Activated CD8-positive, alpha-beta memory T cell treated with anti-CD3 and anti-CD28 coated beads, Interleukin-2, amount 10 ng/mL, durations not matched to agents 7 days and 5 days (primary cell): ENCODE data around the gene IGFALS. TPM values are rescaled to one million over a fixed set of nuclear protein-coding genes. Genes with fewer than 3 reads are reported as not detected.
"Not testable (repeated sequence)": the region's sequence is repeated elsewhere in the genome, so short reads cannot be mapped to it uniquely, and the experiment has no call there.

Experiments
- ATAC-seq: fragments of 150-1000 bp; cut with Tn5 transposase; one replicate; pipeline ENCODE4 v1.10.0; 2021; ENCODE audit warnings: moderate library complexity
- CTCF ChIA-PET: fragments of 350-600 bp; sonication (Branson Sonifier 250); formaldehyde crosslinking; loops from one replicate; lab custom pipeline; 2021; ENCODE audit warnings: antibody characterized with exemption; lab: Charles Lee
- DNase-seq: peaks from one replicate; pipeline ENCODE4 v3.0.0-alpha.2; 2020
- H3K27ac Mint-ChIP-seq: one replicate; pipeline ENCODE4 v1.8.0; 2021; ENCODE audit warnings: mild to moderate bottlenecking, mixed read lengths
- H3K27me3 Mint-ChIP-seq: one replicate; pipeline ENCODE4 v1.8.0; 2021; ENCODE audit warnings: mixed read lengths
- H3K36me3 Mint-ChIP-seq: one replicate; pipeline ENCODE4 v1.8.0; 2021; ENCODE audit warnings: mild to moderate bottlenecking, mixed read lengths
- H3K4me1 Mint-ChIP-seq: one replicate; pipeline ENCODE4 v1.8.0; 2021; ENCODE audit warnings: mixed read lengths
- H3K4me3 Mint-ChIP-seq: one replicate; pipeline ENCODE4 v1.8.0; 2021; ENCODE audit warnings: mild to moderate bottlenecking, moderate library complexity, mixed read lengths
- H3K9me3 Mint-ChIP-seq: one replicate; pipeline ENCODE4 v1.8.0; 2022; ENCODE audit warnings: low read depth, mixed read lengths
- total RNA-seq, 2 experiments: library from RNA; stranded (reverse); gene quantifications; one replicate each; pipeline ENCODE4 v1.2.3, GENCODE V29; 2021

Gene IGFALS
- total RNA-seq, 2 experiments from 2014 or later: not detected

DNA sequence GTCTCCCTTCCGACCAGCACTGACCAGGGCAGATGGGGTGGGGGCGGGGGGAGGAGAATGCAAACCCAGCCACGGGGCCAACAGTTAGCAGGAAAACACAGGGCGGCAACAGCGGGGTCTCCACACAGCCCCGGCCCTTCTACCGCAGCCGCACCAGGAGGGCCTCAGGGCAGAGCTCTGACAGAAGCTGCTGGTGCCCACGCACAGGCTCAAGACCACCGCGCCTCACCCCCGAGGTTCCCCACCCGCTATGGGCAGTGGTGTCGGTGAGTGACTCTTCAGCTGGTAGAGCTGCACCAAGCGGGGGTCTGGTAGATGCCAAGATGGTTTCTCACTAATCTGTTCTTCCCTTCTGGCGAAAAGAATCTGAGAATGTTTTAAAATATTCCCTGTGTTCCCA is 17.0 kb upstream of the IGFALS start:
- CTCF ChIA-PET: no interaction called here
- H3K4me3 Mint-ChIP-seq: no peak overlapping the region
- H3K27ac Mint-ChIP-seq: no peak overlapping the region
- peaks cover 20% of the 10 kb centered on the region for H3K36me3 Mint-ChIP-seq
- DNase-seq (no peak), ATAC-seq (no peak)
- no peaks in the 10 kb centered on the region for H3K4me1 Mint-ChIP-seq
- peaks cover 3% of the 10 kb centered on the region for H3K9me3 Mint-ChIP-seq
- H3K27me3 Mint-ChIP-seq: no peaks in the 10 kb centered on the region

DNA sequence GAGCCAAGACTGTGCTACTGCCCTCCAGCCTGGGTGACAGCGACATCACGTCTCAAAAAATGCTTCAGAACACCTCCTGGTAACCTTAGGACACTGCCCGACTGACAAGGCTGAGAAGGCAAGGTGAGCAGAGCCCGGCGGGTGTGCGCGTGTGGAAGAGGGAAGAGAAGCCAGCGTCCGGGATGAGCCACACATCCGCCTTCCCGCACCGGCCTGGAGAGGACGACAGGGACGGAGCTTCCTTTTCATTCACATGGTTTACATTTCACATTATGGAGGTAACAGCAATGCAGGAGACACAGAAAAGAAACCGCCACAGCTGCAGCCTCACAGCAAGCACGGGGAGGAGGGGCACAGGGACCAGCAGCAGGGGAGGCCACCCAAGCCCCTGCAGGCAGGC is 16.6 kb upstream of the IGFALS start:
- H3K27ac Mint-ChIP-seq: no peak overlapping the region
- DNase-seq (no peak), ATAC-seq (no peak)
- no peaks in the 10 kb centered on the region for H3K27me3 Mint-ChIP-seq
- H3K4me3 Mint-ChIP-seq: no peak overlapping the region
- H3K9me3 Mint-ChIP-seq: peaks cover 3% of the 10 kb centered on the region
- peaks cover 19% of the 10 kb centered on the region for H3K36me3 Mint-ChIP-seq
- CTCF ChIA-PET: no interaction called here
- no peaks in the 10 kb centered on the region for H3K4me1 Mint-ChIP-seq

DNA sequence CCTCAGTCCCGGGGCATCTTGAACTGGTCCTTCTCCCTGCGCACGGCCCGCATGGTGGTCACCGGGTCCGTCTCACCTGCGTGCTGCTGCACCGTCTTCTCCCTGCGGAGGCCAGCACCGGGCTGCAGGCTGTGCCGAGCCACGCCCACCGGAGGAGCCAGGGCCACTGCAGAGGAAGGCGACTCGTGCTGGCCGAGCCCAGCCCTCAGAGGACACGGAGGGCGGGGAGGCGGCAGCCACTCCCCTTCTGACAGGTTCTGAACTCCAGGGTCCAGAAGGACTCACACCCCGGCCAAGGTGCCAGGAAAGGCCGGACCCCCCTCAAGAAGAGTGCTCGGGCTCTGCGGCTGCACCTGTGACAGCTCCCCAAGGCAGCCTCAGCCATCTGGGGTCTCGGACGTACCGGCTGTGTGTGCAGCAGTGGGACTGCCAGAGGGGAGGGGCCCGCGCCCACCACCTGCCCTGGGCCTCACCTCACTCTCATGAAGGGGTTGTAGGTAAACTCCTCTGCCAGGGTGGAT is 15.8 kb upstream of the IGFALS start:
- H3K4me1 Mint-ChIP-seq: no peaks in the 10 kb centered on the region
- ATAC-seq: no peak
- no peaks in the 10 kb centered on the region for H3K27me3 Mint-ChIP-seq
- no peak overlapping the region for H3K4me3 Mint-ChIP-seq
- peaks cover 19% of the 10 kb centered on the region for H3K36me3 Mint-ChIP-seq
- CTCF ChIA-PET: no interaction called here
- peaks cover 3% of the 10 kb centered on the region for H3K9me3 Mint-ChIP-seq
- no peak for DNase-seq
- no peak overlapping the region for H3K27ac Mint-ChIP-seq

DNA sequence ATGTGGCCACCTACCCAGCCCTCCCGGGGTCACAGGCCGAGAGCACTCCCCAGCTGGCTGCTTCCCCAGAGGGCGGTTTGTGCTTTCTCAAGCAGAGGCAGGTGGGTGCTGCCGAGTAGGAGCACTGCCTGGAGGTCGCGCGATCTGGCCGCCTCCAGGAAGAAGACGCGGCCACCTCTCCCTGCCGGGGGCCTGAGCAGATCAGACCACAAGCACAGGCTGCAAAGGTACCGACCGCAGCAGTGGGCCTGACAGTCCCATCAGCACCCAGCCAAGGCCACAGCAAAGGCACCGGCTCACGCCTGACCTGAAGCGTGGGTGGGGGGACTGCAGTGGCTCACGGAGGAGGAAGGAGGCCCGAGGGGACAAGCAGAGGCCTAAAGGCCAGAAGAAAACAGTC is 15.2 kb upstream of the IGFALS start:
- Mint-ChIP-seq H3K4me1 (no peaks in the 10 kb centered on the region), H3K9me3 (peaks cover 3% of the 10 kb centered on the region), H3K36me3 (peaks cover 20% of the 10 kb centered on the region), H3K27ac (no peak overlapping the region), H3K4me3 (no peak overlapping the region), H3K27me3 (no peaks in the 10 kb centered on the region)
- CTCF ChIA-PET: no interaction called here
- ATAC-seq: no peak
- DNase-seq: no peak

DNA sequence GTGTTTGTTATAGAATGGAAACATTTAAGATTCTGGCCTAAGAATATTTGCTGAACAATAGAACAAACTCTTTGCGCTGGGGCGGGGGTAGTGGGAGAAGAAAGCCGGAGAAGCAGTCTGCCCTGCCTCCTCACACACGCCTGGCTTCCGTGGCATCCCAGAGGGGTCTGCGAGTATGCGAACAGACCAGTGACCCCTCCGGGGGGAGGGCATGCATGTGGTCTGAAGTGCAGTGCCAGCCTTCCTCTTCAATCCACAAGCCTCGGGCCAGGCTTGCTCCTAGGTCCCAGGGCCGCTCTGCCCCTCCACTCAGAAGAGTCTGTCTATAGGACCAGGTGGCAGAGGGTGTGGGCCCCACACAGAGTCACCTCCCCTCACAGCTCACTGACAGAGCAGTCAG is 14.1 kb upstream of the IGFALS start:
- H3K9me3 Mint-ChIP-seq: peaks cover 3% of the 10 kb centered on the region
- H3K4me1 Mint-ChIP-seq: no peaks in the 10 kb centered on the region
- no peaks in the 10 kb centered on the region for H3K27me3 Mint-ChIP-seq
- ATAC-seq: no peak
- H3K27ac Mint-ChIP-seq: no peak overlapping the region
- CTCF ChIA-PET: no interaction called here
- H3K4me3 Mint-ChIP-seq: no peak overlapping the region
- DNase-seq: no peak
- H3K36me3 Mint-ChIP-seq: peaks cover 20% of the 10 kb centered on the region

DNA sequence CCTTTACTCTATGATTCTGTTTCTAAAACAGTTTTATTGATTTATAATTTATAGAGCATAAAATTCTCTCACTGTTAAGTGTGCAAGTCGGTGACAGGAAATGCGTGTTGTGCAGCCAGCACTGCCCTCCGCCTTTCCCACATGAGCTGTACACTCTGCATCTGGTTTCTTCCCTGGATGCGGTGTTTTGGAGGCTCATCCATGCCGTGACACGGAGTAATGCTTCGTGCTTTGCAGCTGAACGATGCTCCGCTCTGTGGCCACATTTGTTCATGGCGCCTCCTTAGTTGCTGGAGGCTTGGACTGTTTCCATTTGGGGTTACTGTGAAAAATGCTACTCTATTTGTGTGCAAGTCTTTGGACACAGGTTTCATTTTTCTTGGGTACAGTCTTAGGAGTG is 7.2 kb upstream of the IGFALS start:
- CTCF ChIA-PET: no interaction called here
- Mint-ChIP-seq H3K4me1 (no peaks in the 10 kb centered on the region), H3K9me3 (peaks cover 13% of the 10 kb centered on the region), H3K27ac (no peak overlapping the region), H3K4me3 (no peak overlapping the region), H3K36me3 (peaks cover 12% of the 10 kb centered on the region), H3K27me3 (no peaks in the 10 kb centered on the region)
- ATAC-seq (no peak), DNase-seq (no peak)

DNA sequence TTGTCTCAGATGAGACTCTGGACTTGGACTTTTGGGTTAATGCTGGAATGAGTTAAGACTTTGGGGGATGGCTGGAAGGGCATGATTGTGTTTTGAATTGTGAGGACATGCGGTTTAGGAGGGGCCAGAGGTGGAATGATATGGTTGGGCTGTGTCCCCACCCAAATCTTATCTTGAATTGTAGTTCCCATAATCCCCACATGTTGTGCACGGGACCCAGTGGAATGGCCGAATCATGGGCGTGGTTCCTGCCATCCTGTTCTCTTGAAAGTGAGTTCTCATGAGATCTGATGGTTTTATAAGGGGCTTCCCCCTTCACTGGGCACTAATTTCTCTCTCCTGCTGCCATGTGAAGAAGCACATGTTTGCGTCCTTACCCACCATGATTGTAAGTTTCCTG is 5.8 kb upstream of the IGFALS start:
- H3K4me3 Mint-ChIP-seq, H3K27ac Mint-ChIP-seq, CTCF ChIA-PET: not testable (repeated sequence)

DNA sequence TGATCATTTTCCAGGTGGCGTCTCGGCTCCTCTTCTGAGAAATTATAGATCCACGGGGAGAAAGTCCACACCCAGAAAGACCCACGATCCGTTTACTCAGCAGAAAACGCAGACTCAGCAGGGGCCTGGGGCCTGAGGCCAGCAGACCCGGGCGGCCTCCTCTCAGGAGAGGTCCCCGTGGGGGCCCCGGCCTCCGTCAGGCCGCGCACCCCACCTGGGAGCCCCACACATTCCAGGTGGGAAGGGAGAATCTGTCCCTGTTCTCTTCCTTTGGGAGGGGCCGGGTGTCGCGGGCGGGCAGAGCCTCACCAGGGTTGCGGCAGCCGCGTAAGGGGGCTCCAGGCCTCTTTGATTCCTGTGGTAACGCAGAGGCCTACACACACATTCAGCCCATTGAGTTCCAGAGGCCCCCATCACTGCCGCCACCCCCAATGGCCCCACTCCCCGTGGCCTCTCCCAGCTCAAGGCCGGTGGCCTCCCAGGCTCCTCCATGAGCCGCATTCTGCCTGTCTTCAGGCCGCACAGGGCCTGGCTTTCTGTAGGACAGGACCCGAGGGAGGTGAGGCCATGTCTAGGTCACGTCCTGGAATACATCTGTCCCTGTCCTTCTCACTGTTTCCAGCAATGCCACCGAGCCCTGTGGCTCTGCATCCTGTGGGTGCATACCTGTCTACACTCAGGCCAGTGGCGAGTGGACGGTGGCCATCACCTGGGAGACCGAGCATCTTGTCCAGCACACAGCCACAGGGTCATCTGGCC is 1.6 kb upstream of the IGFALS start:
- CTCF ChIA-PET: no interaction called here
- no peak overlapping the region for H3K4me3 Mint-ChIP-seq
- ATAC-seq: no peak
- H3K27ac Mint-ChIP-seq: no peak overlapping the region
- H3K9me3 Mint-ChIP-seq: peaks cover 8% of the 10 kb centered on the region
- DNase-seq: no peak
- peaks cover 4% of the 10 kb centered on the region for H3K36me3 Mint-ChIP-seq
- H3K4me1 Mint-ChIP-seq: no peaks in the 10 kb centered on the region
- H3K27me3 Mint-ChIP-seq: no peaks in the 10 kb centered on the region

More for the DNA sequence above, 5.8 kb upstream of the IGFALS start:
- H3K27me3 Mint-ChIP-seq, H3K36me3 Mint-ChIP-seq, DNase-seq, H3K4me1 Mint-ChIP-seq, ATAC-seq: not testable (repeated sequence)
- H3K9me3 Mint-ChIP-seq: peaks cover 13% of the 10 kb centered on the region

DNA sequence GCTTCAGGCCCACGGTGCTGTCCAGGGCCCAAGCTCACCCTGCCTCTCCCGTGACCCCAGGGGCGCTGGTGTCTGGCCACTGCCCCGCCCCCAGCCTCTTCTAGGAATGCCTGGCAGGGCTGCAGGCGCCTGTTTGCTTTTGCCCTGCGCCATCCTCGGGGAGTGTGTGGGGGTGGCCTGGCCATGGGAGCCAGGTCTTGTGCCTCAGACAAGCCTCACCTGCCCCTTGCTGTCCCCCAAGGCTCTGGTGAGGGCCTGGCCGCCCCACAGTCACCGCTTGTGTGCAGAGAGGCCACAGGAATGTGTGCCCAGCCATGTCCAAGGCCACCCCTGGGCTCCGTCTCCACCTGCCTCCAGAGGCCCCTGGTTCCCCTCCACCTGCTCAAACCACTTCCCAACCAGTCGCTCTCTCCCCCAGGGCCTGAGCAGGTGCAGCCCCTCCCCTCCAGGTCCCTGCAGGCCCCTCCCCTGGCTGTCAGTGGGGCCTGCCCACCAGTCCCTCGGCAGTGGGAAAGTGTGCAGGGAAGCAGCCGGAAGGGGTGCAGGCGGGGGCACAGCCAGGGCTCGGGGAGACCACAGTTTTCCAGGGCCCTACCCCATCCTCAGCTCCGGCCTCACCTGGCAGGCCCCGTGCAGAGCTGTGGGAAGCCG is 841 bp upstream of the IGFALS start:
- H3K27me3 Mint-ChIP-seq: no peaks in the 10 kb centered on the region
- CTCF ChIA-PET: no interaction called here
- H3K36me3 Mint-ChIP-seq: peaks cover 2% of the 10 kb centered on the region
- ATAC-seq (no peak), DNase-seq (no peak)
- H3K9me3 Mint-ChIP-seq: peaks cover 6% of the 10 kb centered on the region
- H3K27ac Mint-ChIP-seq: no peak overlapping the region
- no peaks in the 10 kb centered on the region for H3K4me1 Mint-ChIP-seq
- H3K4me3 Mint-ChIP-seq: no peak overlapping the region

DNA sequence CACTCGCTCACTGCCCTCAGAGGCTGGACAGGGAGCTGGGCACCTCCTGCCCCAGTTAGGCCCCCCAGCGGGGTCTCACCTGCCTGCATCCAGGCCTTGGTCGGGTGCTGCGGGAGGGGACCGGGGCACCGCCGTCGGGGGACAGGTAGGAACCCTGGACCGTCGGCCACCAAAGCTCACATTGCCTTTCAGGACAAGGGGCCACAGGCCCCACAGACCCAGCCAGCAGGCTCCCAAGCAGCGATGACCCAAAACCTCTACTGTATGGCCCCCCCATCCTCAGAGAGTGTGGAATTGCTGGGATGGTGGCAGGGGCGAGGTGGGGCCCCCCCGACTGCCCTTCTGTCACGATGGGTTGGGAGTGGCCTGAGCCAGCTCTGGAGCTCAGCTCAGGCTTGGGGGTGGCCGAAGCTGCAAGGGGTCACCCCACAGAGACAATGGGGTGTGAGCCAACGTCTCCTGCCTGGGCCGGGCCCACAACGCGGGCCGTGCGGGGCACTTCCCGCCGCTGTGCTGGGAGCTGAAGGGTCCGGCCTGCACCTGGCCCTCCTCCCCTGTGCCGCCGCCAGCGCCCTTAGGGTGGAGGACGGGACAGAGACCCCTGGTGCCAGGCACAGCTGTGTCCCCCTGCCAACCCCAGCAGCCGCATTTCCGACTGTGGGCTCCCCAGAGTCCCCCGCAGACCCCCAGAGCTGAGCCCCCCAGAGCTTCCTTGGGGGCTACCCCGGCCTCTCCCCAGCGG is 498 bp downstream of the IGFALS start:
- CTCF ChIA-PET: no interaction called here
- Mint-ChIP-seq H3K27me3 (no peaks in the 10 kb centered on the region), H3K4me1 (no peaks in the 10 kb centered on the region), H3K4me3 (no peak overlapping the region), H3K9me3 (peaks cover 3% of the 10 kb centered on the region), H3K36me3 (peaks cover 2% of the 10 kb centered on the region), H3K27ac (no peak overlapping the region)
- DNase-seq (no peak), ATAC-seq (no peak)

DNA sequence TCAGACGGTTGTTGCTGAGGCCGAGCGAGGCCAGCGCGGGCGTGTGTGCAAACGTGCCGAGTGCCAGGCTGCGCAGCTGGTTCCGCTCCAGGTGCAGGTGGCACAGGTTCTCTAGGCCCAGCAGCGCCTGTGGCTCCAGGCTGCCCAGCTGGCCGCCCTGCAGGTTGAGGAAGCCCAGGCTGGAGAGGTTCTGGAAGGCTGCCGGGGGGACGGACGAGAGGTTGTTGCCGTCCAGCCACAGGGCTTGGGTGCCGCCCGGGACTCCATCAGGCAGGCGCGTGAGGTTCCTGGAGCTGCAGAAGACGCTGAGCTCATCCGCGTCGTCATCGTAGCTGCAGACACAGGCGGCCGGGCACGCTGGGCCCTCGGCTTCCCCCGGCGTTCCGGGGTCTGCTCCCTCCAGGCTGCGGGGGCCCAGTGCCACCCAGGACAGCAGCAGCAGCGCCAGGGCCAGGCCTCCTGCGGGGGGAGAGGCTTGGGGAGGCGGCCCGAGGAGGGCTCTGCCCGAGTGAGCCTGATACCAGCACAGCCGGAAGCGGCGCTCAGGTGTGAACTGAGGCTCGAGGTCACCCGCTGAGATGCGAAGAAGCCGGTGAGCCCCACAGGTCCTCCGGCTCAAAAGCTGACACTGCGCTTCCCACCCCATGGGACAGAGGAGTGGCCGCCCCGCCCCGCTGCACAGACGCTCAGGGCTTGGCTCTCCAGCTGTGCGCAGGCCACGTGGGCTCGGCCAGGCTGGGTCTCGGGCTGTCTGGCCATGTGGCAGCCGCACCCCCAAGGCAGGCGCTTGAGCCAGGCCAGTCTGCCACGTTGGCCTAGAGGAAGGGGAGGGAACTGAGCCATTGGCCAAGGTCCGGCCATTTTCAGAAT is 1.3 kb downstream of the IGFALS start:
- H3K9me3 Mint-ChIP-seq: peaks cover under 1% of the 10 kb centered on the region
- CTCF ChIA-PET: no interaction called here
- H3K36me3 Mint-ChIP-seq: peaks cover under 1% of the 10 kb centered on the region
- H3K27me3 Mint-ChIP-seq: no peaks in the 10 kb centered on the region
- ATAC-seq (no peak), DNase-seq (no peak)
- H3K4me1 Mint-ChIP-seq: no peaks in the 10 kb centered on the region
- no peak overlapping the region for H3K27ac Mint-ChIP-seq
- H3K4me3 Mint-ChIP-seq: no peak overlapping the region

DNA sequence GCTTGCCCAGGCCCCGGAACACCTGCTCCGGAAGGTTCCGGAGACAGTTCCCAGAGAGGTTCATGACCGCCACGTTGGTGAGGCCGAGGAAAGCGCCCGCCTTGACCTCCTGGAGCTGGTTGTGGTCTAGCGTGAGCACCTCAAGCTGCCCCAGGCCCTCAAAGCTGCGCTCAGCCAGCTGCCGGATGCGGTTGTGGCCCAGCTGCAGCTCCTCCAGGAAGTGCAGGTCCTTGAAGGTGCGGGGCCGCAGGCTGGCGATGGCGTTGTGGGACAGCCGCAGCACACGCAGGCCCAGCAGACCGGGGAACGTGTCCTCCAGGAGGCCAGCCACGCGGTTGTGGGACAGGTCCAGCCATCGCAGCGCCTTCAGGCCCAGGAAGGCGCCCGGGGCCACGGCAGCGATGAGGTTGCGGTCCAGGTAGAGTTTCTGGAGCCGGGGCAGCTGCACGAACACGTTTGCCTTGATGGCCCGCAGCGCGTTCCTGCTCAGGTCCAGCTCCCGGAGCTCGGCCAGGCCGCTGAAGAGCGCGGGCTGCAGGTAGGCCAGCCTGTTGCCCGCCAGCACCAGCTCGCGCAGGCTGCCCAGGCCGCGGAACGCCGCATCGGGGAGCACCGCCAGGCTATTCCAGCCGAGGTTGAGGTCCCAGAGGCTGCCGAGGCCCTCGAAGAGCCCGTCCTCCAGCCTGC is 2.1 kb downstream of the IGFALS start:
- Mint-ChIP-seq H3K9me3 (no peaks in the 10 kb centered on the region), H3K27me3 (no peaks in the 10 kb centered on the region), H3K36me3 (no peaks in the 10 kb centered on the region), H3K27ac (no peak overlapping the region), H3K4me3 (no peak overlapping the region), H3K4me1 (no peaks in the 10 kb centered on the region)
- CTCF ChIA-PET: no interaction called here
- no peak for ATAC-seq
- DNase-seq: no peak
